Measurements from ENCODE around the gene RAD51C.
"Not testable (repeated sequence)": the region's sequence is repeated elsewhere in the genome, so short reads cannot be mapped to it uniquely, and the experiment has no call there.

The RAD51C gene

GRCh38 chr17:58684462-58684861 is 7.9 kb upstream of the RAD51C start:
- DNase-seq = not testable (repeated sequence)

GRCh38 chr17:58686980-58687379 is 5.4 kb upstream of the RAD51C start:
- no peak for DNase-seq

- no peak for DNase-seq
Measured at GRCh38 chr17:58688521-58688920, 3.9 kb upstream of the RAD51C start.

- not testable (repeated sequence) for DNase-seq
Measured at GRCh38 chr17:58690033-58690432, 2.4 kb upstream of the RAD51C start.

- DNase-seq = no peak
Measured at GRCh38 chr17:58691701-58692238, 632 bp upstream of the RAD51C start, which contains the start of gene TEX14. TEX14 (minus strand) TSS chr17:58692045; CDS start chr17:58652001, 40,044 bp downstream.

- no peak for DNase-seq
Measured at GRCh38 chr17:58693208-58693607, 806 bp downstream of the RAD51C start.

GRCh38 chr17:58693751-58694150 is 1.3 kb downstream of the RAD51C start:
- DNase-seq = peak; percentile 4

GRCh38 chr17:58694302-58694701 is 1.9 kb downstream of the RAD51C start:
- DNase-seq = no peak

- no peak for DNase-seq
Measured at GRCh38 chr17:58694826-58695225, 2.4 kb downstream of the RAD51C start.

- DNase-seq = no peak
Measured at GRCh38 chr17:58699771-58700170, 7.4 kb downstream of the RAD51C start.

GRCh38 chr17:58702045-58702476 is 9.7 kb downstream of the RAD51C start:
- no peak for DNase-seq

- DNase-seq = no peak
Measured at GRCh38 chr17:58702708-58703107, 10.3 kb downstream of the RAD51C start.

- no peak for DNase-seq
Measured at GRCh38 chr17:58703137-58703915, 10.9 kb downstream of the RAD51C start.

- DNase-seq = no peak
Measured at GRCh38 chr17:58703916-58704286, 11.5 kb downstream of the RAD51C start.

GRCh38 chr17:58706351-58707140 is 14.1 kb downstream of the RAD51C start:
- no peak for DNase-seq

- peak; percentile 77 for DNase-seq
Measured at GRCh38 chr17:58710948-58711552, 18.6 kb downstream of the RAD51C start.

- DNase-seq = no peak
Measured at GRCh38 chr17:58722274-58722673, 29.9 kb downstream of the RAD51C start.

- no peak for DNase-seq
Measured at GRCh38 chr17:58722696-58723095, 30.3 kb downstream of the RAD51C start.

GRCh38 chr17:58728798-58729197 is 36.4 kb downstream of the RAD51C start:
- DNase-seq = no peak

- no peak for DNase-seq
Measured at GRCh38 chr17:58730937-58731336, 38.5 kb downstream of the RAD51C start.

- DNase-seq = no peak
Measured at GRCh38 chr17:58734040-58734439, 41.6 kb downstream of the RAD51C start.

- DNase-seq = no peak
Measured at GRCh38 chr17:58734811-58735210, 42.4 kb downstream of the RAD51C start.

- DNase-seq = no peak
Measured at GRCh38 chr17:58741121-58741625, 48.8 kb downstream of the RAD51C start.

Measured in inflammatory macrophage treated with lipopolysaccharide for 4 hours (primary cell).